ENCODE results near the gene SLCO2B1.

GRCh38 chr11:75214411-75214821 is 63.5 kb downstream of the SLCO2B1 start:
- TF ChIP-seq CTCF (IDR thresholded peaks at IDR 0.05) (no peak), ZSCAN18 (CRISPR knock-in tag; IDR thresholded peaks at IDR 0.05) (no peak), FOXK1 (CRISPR knock-in tag; IDR thresholded peaks at IDR 0.05) (peak; percentile 87; the same call in 1 of the 2 replicates), ZBTB21 (CRISPR knock-in tag; IDR thresholded peaks at IDR 0.05; ENCODE audit: borderline replicate concordance) (0 out of 2 replicates have a peak, but pooled peaks have one; percentile 41), TEAD1 (CRISPR knock-in tag; IDR thresholded peaks at IDR 0.05) (peak; percentile 95), ETV6 (CRISPR knock-in tag; IDR thresholded peaks at IDR 0.05) (peak; percentile 94), ATF2 (CRISPR knock-in tag; IDR thresholded peaks at IDR 0.05; ENCODE audit: borderline replicate concordance, low read depth) (no peak; the same call in 1 of the 2 replicates), ZNF512 (CRISPR knock-in tag; IDR thresholded peaks at IDR 0.05; ENCODE audit: borderline replicate concordance) (no peak), NFE2L1 (CRISPR knock-in tag; IDR thresholded peaks at IDR 0.05) (peak; percentile 40; the same call in 1 of the 2 replicates), ZNF121 (CRISPR knock-in tag; IDR thresholded peaks at IDR 0.05) (no peak), NR2C2 (CRISPR knock-in tag; IDR thresholded peaks at IDR 0.05) (peak; percentile 43; the same call in 1 of the 2 replicates)
